ENCODE results near the gene SECISBP2L. TPM values are rescaled to one million over a fixed set of nuclear protein-coding genes. Genes with fewer than 3 reads are reported as not detected.

Gene SECISBP2L
- polyA plus RNA-seq, 1 experiment = 41.3 TPM

- Histone ChIP-seq H3K9me3 (ENCODE audit: control insufficient read depth, insufficient read depth, low read length) (no peaks in the 10 kb centered on the region), H3K4me3 (ENCODE audit: low read depth, low read length) (no peak overlapping the region), H3K27me3 (ENCODE audit: control insufficient read depth, insufficient read depth, low read length) (no peaks in the 10 kb centered on the region), H3K27ac (ENCODE audit: low read depth, low read length) (peak overlapping the region; percentile 77)
- peak; percentile 92 for DNase-seq (ENCODE audit: low read depth, low spot score)
- TF ChIP-seq CTCF (IDR thresholded peaks at IDR 0.05; ENCODE audit: low read depth, low read length) = no peak
- ChIA-PET CTCF (interaction anchor here (1.9 kb wide), 1 partner anchor 35 kb away, joined by 14 read pairs; no protein-coding TSS in a partner anchor), POLR2A (interaction anchor here (0.6 to 1.7 kb wide), 4 partner anchors 23 to 129 kb away, joined by 3 to 12 read pairs (median 4); partner anchors contain the start of genes CEP152, EID1 and SHC4)
These were observed 105.7 kb downstream of the SECISBP2L start for GRCh38 chr15:48940508-48940907.

GRCh38 chr15:48939648-48940047 is 106.6 kb downstream of the SECISBP2L start:
- DNase-seq (ENCODE audit: low read depth, low spot score) = peak; percentile 93
- no peaks in the 10 kb centered on the region for H3K27me3 ChIP-seq (ENCODE audit: control insufficient read depth, insufficient read depth, low read length)
- TF ChIP-seq CTCF (IDR thresholded peaks at IDR 0.05; ENCODE audit: low read depth, low read length) = no peak
- CTCF ChIA-PET = interaction anchor here (0.7 to 1.9 kb wide), 2 partner anchors 36 to 77 kb away, joined by 3 to 14 read pairs; no protein-coding TSS in a partner anchor
- H3K9me3 ChIP-seq (ENCODE audit: control insufficient read depth, insufficient read depth, low read length) = no peaks in the 10 kb centered on the region
- POLR2A ChIA-PET = interaction anchor here (0.6 to 1.7 kb wide), 6 partner anchors 14 to 128 kb away, joined by 3 to 12 read pairs (median 4); partner anchors contain the start of genes CEP152 and EID1
- H3K27ac ChIP-seq (ENCODE audit: low read depth, low read length) = peak overlapping the region; percentile 91
- no peak overlapping the region for H3K4me3 ChIP-seq (ENCODE audit: low read depth, low read length)

Small RNA genes within 50 kb of the gene (small RNA-seq; reads per million reads assigned to genes)
- not detected for gene RF00019 (ENCODE audit: insufficient read length, low read depth)

Other genes with a start within 250 kb of the SECISBP2L start
- gene CEP152, start 235.4 kb downstream of the SECISBP2L start, polyA plus RNA-seq (2011; rRNA removed) = 1.7 and 2.3 TPM in 2 replicates
- gene EID1, start 168.3 kb downstream of the SECISBP2L start, polyA plus RNA-seq (2011; rRNA removed) = 292 and 348 TPM in 2 replicates
- gene SHC4, start 82.5 kb downstream of the SECISBP2L start, polyA plus RNA-seq (2011; rRNA removed) = 5.1 TPM in 2 replicates
- 84.6 and 135 TPM in 2 replicates for gene COPS2, start 109.2 kb upstream of the SECISBP2L start, polyA plus RNA-seq (2011; rRNA removed)
- gene GALK2, start 123.8 kb upstream of the SECISBP2L start, polyA plus RNA-seq (2011; rRNA removed) = 32.2 and 32.7 TPM in 2 replicates

All from AG04450 (cell line).